HG03097 (cell line): ENCODE data around the gene GDF2.

Source experiments
- ATAC-seq: cut with Tn5 transposase; IDR thresholded peaks from one replicate; pipeline ENCODE4 v1.9.1; 2021; ENCODE audit not compliant: unreplicated experiment, low FRiP score

The GDF2 gene

GRCh38 chr10:47322300-47323061 lies at the start of gene GDF2:
TSS of gene GDF2 (plus strand) at chr10:47322454. CDS start at chr10:47322669, 215 bp downstream.
- ATAC-seq: no peak

- no peak for ATAC-seq
These were observed 46.2 kb upstream of the GDF2 start for GRCh38 chr10:47276071-47276470.

- no peak for ATAC-seq
These were observed 45.5 kb upstream of the GDF2 start for GRCh38 chr10:47276576-47277351.

GRCh38 chr10:47277352-47278151 lies 44.7 kb upstream of the GDF2 start:
- ATAC-seq: no peak

GRCh38 chr10:47278152-47278473 lies 44.1 kb upstream of the GDF2 start:
- no peak for ATAC-seq

- ATAC-seq: no peak
These were observed 43.5 kb upstream of the GDF2 start for GRCh38 chr10:47278720-47279119.

- ATAC-seq: no peak
These were observed 43.0 kb upstream of the GDF2 start for GRCh38 chr10:47279276-47279675.

GRCh38 chr10:47282005-47282656 lies 40.1 kb upstream of the GDF2 start:
- ATAC-seq: no peak

GRCh38 chr10:47282657-47283018 lies 39.6 kb upstream of the GDF2 start:
- ATAC-seq: no peak

GRCh38 chr10:47283101-47283630 lies 39.1 kb upstream of the GDF2 start:
- no peak for ATAC-seq

- ATAC-seq: no peak
These were observed 38.4 kb upstream of the GDF2 start for GRCh38 chr10:47283848-47284247.

- no peak for ATAC-seq
These were observed 36.7 kb upstream of the GDF2 start for GRCh38 chr10:47285381-47286115.

- ATAC-seq: no peak
These were observed 36.1 kb upstream of the GDF2 start for GRCh38 chr10:47286116-47286505.

GRCh38 chr10:47286591-47287315 lies 35.5 kb upstream of the GDF2 start:
- no peak for ATAC-seq

GRCh38 chr10:47287365-47287802 lies 34.9 kb upstream of the GDF2 start:
- no peak for ATAC-seq

- ATAC-seq: no peak
These were observed 34.4 kb upstream of the GDF2 start for GRCh38 chr10:47287805-47288204.

- ATAC-seq: no peak
These were observed 34.0 kb upstream of the GDF2 start for GRCh38 chr10:47288236-47288635.

GRCh38 chr10:47288916-47289495 lies 33.2 kb upstream of the GDF2 start:
- ATAC-seq: no peak

GRCh38 chr10:47289921-47290320 lies 32.3 kb upstream of the GDF2 start:
- no peak for ATAC-seq
